NCI-H2107 (cell line): ENCODE measurements around the gene KCNK10.

Source experiments
- DNase-seq: peaks from one replicate; lab custom pipeline; 2025; lab: John Stamatoyannopoulos, UW

Gene KCNK10, protein sequence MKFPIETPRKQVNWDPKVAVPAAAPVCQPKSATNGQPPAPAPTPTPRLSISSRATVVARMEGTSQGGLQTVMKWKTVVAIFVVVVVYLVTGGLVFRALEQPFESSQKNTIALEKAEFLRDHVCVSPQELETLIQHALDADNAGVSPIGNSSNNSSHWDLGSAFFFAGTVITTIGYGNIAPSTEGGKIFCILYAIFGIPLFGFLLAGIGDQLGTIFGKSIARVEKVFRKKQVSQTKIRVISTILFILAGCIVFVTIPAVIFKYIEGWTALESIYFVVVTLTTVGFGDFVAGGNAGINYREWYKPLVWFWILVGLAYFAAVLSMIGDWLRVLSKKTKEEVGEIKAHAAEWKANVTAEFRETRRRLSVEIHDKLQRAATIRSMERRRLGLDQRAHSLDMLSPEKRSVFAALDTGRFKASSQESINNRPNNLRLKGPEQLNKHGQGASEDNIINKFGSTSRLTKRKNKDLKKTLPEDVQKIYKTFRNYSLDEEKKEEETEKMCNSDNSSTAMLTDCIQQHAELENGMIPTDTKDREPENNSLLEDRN

DNA sequence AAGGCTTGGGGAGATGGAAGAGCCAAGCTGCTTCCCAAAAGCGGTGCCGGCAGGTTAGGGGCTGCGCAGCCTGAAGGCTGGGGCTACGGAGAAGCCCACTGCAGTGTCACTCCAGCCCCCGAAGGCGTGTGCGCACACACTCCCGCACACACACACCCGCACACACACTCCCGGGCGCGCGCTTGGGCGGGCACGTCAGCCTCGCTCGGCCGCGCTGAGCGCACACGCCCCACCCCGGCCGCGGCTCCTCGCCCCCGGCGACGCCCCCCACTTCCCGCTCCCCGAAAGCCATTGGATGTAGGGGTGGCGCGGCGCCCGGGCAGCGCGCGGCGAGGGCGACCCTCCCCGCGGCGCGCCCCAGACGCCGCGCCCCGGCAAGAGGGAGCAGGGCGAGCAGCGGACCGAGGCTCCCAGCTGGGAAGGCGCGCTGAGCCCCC lies at the start of gene KCNK10:
KCNK10 (minus strand) TSS at position 184 of the 437 bp plus-strand sequence. CDS start 471 bp downstream, outside the sequence.
- no peak for DNase-seq

DNA sequence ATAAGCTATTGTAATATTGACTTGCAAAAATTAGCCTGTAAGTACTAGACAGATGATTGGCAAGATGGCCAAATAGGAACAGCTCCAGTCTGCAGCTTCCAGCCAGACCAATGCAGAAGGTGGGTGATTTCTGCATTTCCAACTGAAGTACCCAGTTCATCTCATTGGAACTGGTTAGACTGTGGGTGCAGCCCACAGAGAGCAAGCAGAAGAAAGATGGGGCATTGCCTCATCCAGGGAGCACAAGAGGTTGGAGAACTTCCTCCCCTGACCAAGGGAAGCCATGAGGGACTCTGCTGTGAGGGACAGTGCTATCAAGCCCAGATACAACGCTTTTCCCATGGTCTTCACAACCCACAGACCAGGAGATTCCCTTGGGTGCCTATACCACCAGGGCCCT lies 46.4 kb upstream of the KCNK10 start:
- no peak for DNase-seq

DNA sequence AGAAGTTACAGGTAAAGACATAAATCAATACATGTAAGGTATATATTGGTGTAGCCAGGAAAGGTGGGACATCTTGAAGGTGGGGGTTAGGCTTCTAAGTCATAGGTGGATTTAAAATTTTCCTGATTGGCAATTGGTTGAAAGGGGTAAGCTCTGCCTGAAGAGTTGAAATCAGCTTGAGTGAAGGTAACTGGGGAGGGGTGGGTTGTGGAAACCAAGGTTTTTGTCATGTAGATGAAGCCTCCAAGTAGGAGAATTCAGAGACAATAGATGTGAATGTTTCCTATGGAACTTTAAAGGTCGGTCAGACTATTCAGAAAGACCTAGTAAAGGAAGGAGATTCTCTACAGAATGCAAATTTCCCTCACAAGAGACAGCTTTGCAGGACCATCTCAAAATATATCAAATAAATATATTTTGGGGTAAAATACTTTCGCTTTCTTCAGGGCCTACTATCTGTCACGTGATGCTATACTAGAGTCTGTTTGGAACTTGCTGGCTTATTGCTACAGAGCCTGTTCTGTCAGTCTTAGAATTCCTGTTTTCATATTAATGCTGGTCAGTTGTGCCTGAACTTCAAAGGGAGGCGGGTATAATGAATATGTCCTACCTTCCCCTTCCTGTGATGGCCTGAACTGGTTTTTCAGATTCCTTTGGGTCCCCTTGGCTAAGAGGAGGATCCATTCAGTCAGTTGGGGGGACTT lies 41.8 kb upstream of the KCNK10 start:
- DNase-seq: no peak

DNA sequence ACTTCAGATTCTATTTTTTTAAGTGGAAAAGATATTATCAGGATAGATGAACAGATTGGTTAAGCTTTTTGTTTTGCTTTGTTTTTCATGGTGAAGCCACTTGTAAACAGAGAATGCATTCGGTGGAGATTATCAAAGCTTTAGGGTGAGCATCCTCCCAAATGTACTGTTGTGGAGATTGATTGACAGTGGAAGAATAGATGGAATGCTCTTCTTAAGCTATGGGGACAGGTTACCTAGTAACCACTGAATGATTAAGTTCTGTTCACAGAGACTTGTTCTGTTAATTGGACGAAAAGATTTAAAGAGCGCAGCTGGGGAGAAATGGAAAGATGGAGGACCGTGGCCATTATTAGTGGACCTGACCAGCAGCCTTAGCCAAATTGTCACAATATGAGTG lies 40.6 kb upstream of the KCNK10 start:
- no peak for DNase-seq

DNA sequence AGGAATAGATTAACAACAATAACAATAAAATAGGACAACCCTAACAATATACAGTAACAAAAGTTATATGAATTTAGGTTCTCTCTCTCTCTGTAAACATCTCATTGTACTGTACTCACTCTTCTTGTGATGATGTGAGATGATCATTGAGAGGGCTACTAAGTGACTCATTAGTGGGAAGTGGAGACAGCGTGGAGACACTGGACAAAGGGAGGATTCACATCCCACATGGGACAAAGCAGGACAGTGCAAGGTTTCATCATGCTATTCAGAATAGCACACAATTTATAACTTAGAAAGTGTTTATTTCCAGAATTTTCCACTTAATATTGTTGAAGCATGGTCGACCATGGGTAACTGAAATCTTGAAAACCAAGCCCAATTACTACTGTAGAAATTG lies 36.4 kb upstream of the KCNK10 start:
- no peak for DNase-seq

DNA sequence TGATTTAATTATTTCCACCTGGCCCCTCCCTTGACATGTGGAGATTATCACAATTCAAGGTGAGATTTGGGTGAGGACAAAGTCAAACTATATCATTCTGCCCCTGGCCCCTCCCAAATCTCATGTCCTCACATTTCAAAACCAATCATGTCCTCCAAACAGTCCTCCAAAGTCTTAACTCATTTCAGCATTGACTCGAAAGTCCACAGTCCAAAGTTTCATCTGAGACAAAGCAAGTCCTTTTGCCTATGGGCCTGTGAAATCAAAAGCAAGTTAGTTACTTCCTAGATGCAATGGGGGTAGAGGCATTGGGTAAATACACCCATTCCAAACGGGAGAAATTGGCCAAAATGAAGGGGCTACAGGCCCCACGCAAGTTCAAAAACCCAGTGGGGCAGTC lies 31.3 kb upstream of the KCNK10 start:
- DNase-seq: no peak

DNA sequence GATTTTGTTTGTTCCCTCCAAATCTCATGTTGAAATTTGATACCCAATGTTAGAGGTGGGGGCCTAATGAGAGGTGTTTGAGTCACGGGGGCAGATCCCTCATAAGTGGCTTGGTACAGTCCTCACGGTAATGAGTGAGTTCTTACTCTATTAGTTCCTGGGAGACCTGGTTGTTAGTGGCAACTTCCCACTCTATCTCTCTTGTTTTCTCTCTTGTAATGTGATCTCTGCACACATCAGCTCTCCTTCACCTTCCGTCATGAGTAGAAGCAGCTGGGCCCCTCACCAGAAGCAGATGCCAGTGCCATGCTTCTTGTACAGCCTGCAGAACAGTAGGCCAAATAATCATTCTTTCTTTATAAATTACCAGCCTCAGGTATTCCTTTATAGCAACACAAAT lies 29.6 kb upstream of the KCNK10 start:
- DNase-seq: peak; percentile 82

DNA sequence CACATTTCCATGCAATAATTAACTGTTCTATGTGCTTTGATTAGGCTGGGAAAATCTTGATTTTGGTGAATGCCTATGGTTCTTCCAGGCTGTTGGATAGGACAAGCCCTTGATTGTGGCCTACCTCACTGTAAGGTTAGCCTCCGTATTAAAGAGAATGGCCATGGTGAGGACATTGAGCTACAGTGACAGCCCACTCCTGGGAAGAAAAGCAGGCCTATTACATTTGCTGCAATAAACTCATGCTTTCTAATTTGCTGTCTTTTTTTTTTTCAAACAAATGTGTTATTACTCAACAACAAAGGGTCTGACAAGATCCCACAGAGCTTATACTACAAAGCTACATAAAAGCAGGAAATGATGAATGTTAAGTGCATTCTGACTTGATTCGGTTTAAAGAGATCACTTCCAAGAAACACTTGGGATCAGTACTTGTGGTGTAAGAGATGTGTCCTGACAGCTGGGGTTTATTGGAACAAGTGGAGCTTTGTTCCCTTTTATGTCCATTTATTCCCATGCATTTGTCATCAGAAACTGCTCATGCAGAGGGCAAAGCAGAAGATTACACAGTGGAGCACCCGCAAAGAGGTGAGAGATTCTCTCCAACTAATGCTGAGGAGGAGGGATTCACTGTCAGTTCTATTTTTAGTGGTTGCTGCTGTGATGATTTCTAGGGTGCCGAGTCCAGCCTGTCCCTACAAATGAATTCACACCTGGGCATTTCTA lies 29.1 kb upstream of the KCNK10 start:
- peak; percentile 82 for DNase-seq

DNA sequence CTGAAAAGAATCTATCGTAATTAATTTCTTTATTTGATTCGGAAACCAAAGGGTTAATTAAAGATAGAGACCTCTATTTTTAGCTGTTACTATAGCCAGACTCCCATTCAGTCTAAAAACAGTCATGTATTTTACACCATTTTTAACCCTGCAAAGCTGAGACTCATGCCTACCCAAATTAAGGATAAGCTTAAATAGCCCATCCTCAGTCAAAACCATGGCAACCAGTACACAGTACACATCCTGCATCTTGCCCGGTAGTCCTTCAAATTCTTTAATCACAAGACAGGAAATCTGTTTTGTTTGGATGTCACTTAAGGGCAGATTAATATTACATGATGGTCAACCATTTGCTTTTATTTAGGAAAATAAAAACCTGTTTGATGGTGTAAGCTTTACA lies 25.5 kb upstream of the KCNK10 start:
- no peak for DNase-seq

DNA sequence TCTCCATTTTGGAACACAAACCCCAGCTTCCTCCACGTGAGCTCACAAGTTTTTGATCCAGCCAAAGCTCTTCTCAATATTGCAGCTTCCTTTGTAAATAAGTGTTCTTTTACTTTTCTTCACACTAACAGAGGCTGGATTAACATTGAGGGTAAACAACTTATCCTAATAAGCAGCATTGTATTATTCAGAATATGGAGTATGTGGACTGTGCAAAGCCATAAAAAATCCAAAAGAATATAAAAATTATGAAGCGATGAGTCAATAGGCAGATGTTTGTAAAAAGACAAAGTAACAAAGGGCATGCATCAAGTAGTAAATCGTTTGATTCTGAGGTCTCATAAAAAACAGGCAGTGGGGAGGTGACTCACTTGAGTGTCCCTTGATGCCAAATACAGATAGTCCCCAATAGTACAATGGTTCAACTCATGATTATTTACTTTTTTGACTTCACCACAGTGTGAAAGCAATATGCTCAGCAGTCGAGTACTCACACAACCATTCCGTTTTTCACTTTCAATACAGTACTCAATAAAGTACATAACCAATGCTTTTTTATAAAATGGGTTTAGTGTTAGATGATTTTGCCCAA lies 23.1 kb upstream of the KCNK10 start:
- no peak for DNase-seq

DNA sequence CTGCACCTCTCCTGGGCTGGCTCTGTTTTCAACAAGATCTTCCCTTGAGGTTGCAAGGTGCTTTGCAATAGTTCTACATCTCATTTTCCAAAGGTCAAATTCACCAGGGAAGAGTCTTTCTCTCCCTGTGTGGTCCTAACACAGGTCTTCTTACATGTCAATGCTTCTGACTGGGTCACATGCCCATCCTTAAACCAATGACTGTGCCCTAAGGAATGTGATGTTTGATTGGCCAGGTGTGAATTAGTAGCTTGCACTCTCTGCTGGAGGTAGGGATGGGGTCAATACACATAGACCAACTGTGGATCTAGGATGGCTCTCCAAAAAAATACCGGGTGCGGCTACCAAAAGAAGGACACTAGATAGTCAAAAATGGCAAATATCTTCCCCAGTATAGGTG lies 19.9 kb upstream of the KCNK10 start:
- DNase-seq: no peak

DNA sequence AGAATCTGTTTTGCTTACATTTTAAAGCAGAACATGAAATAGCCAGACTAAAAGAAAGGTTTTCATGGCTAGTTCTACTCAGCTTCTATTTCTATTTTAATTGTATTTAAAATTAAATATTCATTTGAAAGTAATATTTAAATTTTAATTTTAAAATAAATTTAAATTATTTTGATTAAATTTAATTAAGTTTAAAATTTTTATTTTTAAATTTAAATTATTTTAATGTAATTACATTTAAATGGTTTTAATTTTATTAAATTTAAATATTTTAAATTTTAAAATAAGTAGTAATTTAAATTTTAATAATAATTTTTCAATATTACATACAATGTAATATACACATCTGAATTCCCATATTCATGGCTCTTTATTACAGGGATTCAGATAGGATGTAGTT lies 17.3 kb upstream of the KCNK10 start:
- no peak for DNase-seq

DNA sequence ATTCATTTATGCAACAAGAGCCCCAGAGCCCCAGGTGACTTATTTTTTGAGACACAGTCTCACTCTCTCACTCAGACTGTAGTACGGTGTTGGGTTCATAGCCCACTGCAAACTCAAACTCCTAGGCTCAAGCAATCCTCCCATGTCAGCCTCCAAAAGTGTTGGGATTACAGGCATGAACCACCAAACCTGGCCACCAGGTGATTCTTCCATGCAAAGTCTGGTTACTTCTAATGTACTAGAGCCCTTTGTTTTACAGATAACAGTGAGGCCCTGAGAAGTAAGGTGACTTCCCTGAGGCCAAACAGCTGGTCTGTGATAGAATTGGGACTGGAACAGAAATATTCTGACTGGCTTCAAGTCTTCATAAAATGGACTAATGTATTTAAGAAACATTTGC lies 10.0 kb upstream of the KCNK10 start:
- DNase-seq: no peak

DNA sequence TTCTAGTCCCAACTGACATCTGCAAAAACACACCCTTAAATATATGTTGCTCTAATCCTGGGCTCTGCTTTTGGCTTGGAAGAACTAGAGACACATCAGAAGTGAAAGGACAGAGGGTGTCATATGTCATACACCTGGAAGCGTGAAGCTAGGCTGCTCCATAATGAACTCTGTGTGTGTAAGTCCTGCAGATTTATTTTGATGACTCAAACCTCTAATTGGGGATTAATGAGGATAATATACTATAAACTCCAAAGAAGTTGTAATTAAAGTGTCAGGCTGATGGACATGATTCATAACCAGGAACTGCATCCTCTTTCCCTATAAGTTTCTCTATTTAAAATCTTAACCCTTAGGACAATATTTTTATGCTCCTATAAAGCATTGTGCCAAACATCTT lies 4.4 kb upstream of the KCNK10 start:
- DNase-seq: no peak

DNA sequence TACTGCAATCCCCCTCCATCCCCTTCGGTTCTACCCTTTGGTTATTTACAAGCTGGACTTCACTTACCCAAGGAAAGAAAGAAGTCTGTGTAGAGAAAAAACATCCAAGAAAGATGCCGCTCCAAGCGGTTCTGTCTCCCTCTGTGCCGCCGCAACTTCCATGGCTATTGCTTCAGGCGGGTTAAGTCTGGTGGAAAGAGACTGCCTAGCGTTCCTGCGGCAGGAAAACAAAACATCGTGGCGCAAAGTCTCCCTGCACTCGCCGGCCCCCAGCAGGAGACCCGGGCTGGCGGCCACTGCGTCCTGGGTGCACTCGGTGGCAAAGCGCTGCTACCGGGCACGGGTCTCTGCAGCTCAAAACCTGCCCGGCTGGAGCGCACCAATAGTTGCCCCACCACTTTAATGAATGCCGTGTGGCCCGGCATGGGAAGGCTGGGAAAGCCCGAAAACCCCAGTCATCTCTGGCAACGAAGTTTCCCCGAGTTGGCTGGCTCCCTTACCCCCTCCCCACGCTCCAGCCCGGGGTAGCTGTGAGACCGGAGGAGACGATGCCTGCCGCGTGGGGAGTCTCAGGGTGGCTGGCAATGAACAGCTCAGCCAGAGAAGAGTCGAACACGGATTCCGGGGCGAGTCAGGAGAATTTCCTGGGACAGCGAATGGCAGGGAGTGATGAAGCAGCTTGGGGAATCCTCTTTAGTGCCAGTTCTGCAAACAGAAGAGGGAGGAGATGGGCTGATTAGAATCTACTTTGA lies 3.5 kb upstream of the KCNK10 start:
- no peak for DNase-seq

DNA sequence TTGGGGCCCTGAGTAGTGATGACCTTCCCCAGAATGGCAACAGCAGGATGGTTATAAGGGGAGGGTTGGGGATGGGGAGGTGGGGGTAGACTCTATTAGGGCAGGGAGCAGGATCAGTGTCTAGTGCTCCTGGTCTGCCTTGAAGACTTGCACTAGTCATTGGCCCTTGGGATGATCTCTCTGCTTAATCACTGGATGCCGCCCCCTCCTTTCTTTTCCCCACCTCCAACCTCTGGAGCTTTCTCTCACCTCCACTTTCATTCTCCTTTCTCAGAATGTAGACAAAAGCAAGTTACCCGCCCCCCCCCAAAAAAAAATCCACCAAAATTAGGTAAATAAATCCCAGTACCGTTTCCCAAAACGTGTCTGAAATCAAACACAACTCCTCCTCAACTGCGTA lies 2.8 kb upstream of the KCNK10 start:
- DNase-seq: no peak

DNA sequence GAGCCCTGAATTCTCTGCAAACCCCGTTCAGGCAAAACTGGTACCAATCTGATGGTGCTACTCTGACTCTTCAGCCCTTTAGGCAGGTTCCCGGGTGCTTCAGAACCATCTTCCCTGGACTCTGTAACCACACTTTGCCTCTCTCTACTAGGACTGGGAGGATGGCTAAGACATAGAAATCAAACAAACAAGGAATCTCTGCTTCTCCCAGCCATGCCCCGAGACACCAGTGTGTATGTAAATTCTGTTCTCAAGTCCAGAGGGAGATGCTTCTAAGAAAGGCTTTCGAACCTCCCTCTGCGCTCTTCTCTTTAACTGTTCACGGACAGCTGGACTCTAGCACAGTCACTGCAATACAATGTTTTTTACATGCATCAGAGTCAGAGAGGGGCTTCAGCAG lies 1.9 kb upstream of the KCNK10 start:
- no peak for DNase-seq

DNA sequence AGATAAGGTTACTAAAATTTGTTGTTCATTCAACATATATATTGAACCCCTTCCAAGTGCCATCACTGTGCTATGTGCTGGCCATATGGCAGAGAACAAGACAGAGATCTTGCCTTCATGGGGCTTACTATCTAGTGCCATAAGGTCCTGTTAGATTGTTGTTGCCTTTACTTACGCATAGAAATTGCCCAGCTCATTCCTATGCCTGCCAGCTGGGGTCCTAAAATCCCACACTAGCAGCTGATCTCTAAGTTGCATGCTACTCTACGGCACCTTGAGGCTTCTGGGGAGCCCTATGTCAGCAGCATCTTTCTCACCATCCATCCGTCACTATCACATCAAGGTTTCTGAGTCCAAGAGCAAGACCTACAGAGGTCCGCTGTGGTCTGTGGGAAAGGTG lies 1.4 kb upstream of the KCNK10 start:
- no peak for DNase-seq

DNA sequence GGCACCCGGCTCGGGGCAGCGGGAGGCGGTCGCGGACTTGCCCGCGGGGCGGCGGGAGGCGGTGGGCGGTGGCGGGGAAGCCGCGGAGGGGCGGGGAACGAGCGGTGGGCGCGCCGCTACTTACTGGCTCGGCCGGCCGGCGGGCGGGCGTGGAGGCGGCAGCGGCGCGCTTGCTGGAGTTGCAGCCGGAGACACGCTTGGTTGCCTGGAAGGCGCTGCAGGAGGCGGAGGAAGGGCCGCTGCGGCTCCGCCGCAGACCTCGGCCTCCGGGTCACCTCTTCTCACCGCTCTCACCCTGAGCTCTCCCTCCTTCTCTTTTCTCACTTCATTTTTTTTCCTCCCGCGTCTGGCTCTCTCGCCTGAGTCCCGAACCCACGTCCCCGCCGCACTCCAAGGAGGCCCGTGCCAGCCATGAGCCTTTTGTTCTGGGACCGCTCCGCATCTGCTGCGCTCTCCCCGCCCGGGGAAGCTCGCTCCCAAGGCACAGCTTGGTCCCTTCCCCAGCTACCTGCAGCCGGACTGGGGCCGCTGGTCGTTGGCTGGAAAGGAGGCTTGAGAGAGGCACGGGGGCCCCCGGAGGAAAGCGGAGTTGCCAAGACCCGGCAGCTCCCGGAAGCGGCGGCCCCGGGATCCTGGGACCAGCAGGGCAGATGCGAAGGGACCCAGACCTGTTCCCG lies 592 bp upstream of the KCNK10 start:
- no peak for DNase-seq

DNA sequence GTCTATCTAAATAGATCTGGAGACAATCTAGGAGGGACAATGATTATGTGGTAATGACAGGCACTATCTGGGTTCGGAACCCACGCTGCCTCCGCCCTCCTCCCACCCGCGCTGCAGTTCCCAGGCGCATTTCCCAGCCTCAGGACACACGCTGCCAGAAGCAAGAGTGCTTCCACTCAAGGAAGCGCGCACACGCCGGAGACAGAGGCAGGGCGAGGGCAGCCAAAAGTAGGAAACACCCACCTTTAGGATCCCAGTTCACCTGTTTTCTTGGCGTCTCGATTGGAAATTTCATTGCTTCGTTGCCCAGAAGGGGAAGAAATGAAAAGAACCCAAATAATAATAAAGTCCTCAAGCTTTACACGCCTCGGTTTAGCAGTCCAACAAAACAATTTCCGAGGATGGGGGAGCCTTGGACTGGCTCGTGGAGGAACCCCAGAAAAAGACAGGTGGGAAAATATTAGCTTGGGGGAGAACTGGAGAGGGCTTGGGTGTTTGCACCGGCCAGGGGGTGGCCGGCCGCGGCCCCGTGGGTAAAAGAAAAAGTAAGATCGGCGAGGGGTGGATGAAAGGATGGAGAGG lies 474 bp downstream of the KCNK10 start:
- no peak for DNase-seq
